Activated CD8-positive, alpha-beta memory T cell treated with anti-CD3 and anti-CD28 coated beads, Interleukin-2, amount 50 U/mL, for 24 hours (primary cell): ENCODE results near the gene VCAN.

Experiments used
- DNase-seq: peaks from one replicate; pipeline ENCODE4 v3.0.0-alpha.2; 2020; ENCODE audit errors: extremely low read depth

VCAN gene

DNA sequence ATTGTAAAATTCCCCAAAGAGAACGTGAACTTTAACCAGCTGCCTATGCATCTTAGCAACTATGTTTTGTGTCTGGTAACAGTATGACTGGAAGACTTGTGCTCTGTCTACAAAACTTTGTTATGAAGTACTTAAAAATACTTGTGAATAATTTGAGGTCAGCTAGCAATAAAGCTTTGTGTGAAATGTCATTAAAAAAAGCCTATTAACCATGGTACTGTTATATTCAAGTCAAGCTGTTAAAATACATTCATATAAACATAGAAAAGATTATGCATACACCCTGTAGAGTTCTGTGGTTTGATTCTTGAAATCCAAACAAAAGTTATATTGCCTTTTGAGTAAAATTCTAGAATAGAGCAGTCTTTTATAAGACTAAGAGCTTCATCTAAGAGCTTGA, 60.1 kb downstream of the VCAN start:
- no peak for DNase-seq

DNA sequence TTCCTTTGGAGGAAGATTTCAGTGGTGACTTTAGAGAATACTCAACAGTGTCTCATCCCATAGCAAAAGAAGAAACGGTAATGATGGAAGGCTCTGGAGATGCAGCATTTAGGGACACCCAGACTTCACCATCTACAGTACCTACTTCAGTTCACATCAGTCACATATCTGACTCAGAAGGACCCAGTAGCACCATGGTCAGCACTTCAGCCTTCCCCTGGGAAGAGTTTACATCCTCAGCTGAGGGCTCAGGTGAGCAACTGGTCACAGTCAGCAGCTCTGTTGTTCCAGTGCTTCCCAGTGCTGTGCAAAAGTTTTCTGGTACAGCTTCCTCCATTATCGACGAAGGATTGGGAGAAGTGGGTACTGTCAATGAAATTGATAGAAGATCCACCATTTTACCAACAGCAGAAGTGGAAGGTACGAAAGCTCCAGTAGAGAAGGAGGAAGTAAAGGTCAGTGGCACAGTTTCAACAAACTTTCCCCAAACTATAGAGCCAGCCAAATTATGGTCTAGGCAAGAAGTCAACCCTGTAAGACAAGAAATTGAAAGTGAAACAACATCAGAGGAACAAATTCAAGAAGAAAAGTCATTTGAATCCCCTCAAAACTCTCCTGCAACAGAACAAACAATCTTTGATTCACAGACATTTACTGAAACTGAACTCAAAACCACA, 67.4 kb downstream of the VCAN start:
- DNase-seq: no peak

DNA sequence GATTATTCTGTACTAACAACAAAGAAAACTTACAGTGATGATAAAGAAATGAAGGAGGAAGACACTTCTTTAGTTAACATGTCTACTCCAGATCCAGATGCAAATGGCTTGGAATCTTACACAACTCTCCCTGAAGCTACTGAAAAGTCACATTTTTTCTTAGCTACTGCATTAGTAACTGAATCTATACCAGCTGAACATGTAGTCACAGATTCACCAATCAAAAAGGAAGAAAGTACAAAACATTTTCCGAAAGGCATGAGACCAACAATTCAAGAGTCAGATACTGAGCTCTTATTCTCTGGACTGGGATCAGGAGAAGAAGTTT, 67.9 kb downstream of the VCAN start:
- no peak for DNase-seq

DNA sequence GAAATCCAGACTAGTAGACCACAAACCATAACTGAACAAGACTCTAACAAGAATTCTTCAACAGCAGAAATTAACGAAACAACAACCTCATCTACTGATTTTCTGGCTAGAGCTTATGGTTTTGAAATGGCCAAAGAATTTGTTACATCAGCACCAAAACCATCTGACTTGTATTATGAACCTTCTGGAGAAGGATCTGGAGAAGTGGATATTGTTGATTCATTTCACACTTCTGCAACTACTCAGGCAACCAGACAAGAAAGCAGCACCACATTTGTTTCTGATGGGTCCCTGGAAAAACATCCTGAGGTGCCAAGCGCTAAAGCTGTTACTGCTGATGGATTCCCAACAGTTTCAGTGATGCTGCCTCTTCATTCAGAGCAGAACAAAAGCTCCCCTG, 68.6 kb downstream of the VCAN start:
- no peak for DNase-seq

DNA sequence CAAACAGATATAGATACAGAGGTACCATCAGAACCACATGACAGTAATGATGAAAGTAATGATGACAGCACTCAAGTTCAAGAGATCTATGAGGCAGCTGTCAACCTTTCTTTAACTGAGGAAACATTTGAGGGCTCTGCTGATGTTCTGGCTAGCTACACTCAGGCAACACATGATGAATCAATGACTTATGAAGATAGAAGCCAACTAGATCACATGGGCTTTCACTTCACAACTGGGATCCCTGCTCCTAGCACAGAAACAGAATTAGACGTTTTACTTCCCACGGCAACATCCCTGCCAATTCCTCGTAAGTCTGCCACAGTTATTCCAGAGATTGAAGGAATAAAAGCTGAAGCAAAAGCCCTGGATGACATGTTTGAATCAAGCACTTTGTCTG, 69.2 kb downstream of the VCAN start:
- DNase-seq: no peak

DNA sequence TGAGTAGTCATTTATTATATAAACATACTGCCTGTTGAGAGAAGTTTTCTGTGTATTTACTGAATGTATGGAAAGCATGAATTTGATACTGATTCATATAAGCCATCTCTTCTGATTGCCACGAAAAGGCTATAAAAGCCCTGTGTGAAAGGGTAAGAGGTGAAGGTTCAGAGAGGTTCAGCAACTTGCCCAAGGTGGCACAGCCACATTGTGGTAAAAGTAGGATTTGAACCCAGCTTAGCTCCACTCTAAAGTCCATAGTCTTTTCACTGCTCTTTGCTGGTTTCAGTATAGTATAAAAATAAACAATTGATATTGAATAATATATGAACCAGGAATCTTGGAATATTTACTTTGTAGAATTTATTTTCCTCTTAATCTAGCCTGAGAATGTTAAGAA, 71.3 kb downstream of the VCAN start:
- no peak for DNase-seq

DNA sequence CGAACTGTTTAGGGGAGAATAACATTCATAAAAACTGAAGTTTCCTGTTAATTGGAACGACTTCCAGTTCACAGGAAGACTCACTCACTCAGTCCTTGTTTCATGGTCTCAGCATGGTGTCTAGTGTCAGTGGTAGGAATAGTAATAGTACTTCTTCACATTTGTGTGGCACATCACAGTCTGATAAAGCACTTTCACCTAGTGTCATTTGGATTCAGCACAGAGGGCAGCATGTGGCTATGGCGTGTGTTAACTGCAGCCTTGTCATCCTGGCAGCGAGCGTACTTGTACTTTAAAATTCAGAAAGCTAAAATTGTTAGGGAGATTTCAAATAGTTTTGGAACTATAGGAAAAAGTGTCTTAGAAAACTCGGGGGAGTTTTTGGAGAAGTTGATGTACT, 72.4 kb downstream of the VCAN start:
- DNase-seq: no peak

DNA sequence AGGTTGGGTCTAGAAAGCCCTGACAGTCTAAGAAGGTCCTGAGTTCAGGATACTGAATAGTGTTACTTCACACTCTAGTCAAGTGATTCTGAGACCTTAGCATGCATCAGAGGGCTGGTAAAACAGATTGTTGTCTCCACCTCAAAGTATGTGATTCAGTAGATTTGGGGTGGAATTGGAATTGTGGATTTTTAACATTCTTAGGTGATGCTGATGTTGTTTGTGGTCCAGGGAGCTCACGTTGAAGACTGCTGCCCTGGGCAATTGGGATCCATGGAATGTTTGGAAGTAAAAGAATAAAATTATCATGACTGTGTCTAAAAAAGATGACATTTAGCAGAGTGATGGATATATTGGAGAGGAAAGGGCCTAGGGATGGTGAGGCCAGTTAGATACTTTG, 75.6 kb downstream of the VCAN start:
- DNase-seq: no peak

DNA sequence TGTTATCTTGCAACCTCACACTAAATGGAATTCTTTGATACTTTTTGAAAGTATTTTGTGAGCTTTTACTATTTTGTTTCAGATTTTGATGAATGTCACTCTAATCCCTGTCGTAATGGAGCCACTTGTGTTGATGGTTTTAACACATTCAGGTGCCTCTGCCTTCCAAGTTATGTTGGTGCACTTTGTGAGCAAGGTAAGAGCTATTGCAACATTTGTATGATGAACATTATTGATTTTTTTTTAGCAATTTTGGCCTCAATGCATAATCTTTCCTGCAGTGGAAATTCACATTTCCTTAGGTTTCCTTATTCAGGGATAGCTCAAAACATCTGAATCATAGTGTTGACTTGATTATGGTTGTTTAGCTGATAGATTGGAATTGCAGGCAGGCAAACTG, 76.3 kb downstream of the VCAN start:
- no peak for DNase-seq

DNA sequence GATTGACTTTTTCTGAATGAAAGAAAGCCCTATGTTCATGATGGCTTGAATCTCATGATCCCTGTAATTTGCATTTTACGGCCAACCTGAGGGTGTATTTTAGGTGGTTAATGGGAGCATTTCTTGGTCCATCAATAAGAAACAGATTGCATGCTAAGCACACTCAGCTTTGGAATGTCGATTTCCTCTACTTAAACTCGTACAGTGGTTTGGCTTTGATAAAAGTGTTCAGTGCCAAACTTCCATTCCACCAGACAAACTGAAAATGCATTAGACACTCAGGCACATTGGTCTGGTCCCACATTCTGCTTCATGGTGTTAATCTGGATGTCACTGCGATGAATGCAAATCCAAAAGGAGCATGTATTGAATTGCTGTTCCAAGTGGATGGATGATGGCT, 77.0 kb downstream of the VCAN start:
- no peak for DNase-seq

DNA sequence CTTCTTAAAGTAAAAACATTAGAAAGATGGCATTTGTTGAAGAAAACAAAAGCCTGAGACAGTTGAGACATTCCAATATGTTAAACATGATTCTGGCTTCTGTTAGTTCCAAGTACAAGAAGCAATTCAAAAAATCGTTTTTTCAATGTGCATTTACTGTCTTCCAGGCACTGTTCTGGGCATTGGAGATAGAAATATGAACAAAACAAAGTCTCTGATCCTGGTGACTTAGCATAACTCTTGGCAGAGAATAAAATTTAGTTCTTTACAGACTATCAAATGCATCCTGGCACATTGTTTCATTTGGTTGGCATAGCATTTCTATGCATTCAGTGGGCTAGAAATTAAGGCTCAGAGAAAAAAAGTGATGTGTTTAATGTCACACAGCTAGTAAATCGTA, 77.5 kb downstream of the VCAN start:
- DNase-seq: no peak

DNA sequence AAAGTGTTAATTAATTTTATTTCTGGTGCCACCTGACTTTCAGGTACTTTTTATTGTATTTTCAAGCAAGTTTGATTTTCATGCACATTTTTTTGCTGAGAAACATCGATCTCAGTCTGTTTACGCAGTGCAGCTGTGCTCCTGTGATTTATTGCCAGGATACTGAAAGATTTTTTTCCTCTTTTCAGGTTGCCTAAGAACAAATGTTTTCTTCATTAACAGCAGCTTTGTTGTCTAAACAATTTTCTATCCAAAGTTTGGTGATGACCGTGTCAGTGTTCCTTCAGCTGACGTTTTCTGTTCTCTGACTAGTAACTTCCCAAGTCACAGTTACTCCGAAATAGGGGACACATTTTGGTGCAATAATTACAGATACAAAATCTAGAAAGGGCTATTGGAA, 78.1 kb downstream of the VCAN start:
- DNase-seq: no peak

DNA sequence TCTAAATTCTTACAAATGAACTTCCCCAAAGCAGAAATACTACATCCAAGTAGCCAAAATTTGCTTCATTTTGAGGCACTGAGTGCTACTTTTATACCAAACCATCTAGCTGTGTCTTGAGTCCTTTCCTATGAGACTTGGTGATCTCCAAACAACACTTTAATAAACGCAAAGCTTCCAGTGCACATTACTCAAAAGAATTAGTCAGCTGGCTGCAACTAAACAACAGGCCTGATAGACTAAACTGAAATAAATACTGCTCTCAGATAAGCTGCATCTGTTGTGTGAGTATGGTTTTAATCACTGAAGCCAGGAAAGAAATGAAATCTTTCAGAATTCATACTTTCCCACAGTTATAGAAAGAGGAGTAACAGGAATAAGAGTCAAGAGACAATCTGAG, 80.3 kb downstream of the VCAN start:
- no peak for DNase-seq

DNA sequence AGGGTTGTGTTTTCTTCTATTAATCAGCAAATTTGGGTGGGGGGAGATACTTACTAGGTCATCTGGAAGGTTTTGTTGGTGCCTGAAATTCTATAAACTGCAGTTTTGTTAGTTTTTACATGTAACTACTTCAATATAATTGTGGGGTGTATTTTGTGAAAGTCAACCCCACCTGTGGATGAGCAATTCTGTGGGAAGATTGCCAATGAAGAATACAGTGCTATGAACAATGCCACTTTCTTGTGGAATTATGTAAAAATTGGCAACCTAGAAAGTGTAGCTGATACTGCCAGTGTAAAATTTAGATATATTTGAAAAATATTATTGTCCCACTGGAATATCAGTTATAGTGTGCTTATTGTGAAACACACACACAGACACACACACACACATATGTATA, 80.7 kb downstream of the VCAN start:
- DNase-seq: no peak

DNA sequence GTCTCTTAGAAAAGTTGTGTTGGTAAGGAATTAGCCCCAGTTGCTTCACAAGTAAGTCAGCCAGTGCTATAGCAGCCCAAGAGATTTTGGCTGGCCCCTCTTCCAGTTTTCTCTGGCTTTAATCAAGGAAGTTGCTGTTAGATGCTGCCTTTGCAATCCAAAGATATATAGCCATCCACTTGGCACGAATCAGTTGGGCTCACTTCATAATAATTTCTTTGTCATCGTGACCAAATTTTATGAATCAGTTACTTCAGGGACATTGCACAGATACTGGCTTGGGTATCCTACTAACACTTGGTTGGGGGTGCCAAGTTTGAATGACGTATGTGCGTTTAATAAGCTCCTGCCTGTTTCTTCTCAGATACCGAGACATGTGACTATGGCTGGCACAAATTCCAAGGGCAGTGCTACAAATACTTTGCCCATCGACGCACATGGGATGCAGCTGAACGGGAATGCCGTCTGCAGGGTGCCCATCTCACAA, 81.5 kb downstream of the VCAN start:
- no peak for DNase-seq

DNA sequence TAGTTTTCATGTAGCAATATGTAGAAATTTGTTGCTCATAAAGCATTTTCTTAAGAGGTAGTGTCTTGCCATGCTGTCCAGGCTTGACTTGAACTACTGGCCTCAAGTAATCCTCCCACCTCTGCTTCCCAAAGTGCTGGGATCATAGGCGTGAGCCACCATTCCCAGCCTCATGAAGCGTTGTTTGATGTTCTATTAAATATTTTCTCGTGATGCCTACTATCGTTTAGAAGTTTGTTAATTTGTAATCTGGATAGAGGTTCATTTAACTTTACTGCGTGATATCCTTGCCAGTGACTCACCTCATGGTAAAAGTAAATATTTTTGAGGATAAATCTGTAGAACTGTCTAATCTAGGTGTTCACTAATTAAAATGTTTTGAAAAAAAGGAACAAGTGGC, 82.6 kb downstream of the VCAN start:
- DNase-seq: no peak

DNA sequence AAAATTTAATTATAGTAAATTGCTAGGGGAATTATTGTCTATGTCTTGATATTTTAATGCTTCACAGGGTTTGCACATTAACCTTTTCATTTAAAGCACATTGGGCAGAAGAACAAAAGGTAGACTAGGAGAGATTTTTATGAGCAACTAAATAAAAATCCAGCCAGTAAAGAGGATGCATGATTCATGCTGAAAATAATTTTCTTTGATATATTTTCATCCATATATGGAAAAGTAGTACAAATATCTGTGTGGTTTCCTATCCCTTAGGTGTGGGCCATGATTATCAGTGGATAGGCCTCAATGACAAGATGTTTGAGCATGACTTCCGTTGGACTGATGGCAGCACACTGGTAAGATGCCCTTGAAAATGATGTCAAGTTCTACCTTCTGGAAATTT, 83.1 kb downstream of the VCAN start:
- no peak for DNase-seq

DNA sequence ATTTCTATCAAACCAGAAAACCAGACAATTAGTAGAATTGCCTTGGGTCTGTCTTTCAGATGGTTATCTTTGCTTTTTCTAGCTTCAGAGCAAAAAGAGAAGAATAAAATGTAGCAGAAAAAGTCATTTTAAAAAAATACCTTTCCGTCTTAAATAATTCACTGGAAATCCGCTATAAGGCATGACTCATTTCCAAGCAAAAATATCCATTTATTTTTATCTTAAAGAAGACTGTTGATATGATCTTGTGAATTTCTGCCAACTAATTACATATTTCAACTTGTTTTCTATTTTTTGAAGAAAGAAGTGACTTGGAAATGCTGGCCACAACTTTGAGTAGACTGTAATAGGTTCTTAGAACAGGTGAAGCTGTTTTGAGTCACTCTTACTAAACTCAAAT, 83.7 kb downstream of the VCAN start:
- DNase-seq: no peak

DNA sequence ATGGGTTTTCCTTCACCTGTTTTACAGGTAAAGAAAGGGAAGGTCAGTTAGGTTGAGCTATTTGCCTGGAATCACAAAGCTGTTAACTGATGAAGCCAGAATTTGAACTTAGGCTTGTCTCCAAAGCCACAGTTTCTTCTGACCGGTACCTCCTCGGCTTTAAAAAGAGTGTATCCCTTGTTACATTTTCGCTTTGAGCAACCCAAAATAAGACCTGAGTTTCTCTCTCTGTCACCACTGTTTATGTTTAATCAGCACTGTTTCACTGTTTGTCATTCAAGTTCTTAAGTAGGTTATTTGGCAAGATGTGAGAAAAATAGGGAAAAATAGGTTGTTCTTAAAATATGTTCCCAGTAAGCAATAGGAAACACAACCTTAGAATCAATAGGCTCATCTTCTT, 84.6 kb downstream of the VCAN start:
- no peak for DNase-seq

DNA sequence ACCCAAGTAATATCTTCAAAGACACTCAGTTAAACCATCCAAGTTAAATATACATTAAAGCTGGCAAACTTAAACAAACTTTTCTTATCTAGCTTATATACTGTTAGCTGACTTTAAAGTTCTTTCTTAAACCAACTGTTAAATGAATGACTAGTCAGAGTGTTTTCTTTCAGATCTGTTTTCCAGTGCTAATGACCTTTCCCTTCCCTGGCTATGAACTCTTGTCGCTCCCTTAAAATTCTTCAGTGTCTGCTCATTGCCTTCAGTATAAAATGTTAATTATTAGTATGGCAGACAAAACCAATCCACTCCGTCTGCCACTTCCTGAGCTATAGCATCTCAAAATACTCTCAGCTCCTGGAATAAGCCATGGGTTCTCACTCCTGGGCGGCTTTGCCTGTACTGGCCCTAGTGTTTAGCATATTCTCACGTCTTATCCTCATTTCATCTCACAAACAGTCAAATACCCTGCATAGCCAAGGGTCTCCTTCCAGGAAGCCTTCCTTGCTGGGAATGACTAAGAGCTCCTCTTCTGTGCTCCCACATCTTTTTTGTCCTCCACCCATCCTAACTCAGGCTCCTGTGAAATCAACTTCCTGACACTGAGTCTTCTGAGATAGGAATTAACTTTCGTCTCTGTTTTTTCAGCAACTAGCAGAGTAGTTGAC, 87.7 kb downstream of the VCAN start:
- no peak for DNase-seq

DNA sequence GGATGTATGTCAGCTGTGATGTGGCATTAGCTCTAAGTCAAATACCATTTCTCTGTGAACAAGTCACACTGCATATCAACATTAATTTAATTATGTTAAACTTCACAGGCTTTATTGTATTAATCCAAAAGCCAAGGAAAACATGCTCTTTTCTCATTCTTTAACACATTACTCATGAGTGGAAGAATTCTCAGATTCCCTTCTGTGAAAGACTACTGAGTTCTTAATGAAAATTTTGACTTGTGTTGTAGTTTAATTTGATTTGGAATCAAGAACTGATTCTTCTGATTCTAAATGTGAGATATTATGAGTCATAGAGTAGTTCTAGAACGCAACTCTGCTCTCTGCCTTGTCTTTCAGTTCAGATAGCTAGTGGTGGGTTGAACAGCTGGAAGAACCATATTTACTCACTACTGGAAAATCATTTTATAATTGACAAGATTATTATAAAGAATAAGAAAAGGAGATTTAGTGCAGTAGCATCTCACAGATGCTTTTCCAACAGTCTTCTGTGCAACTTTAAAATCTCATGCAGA, 90.6 kb downstream of the VCAN start:
- DNase-seq: no peak

DNA sequence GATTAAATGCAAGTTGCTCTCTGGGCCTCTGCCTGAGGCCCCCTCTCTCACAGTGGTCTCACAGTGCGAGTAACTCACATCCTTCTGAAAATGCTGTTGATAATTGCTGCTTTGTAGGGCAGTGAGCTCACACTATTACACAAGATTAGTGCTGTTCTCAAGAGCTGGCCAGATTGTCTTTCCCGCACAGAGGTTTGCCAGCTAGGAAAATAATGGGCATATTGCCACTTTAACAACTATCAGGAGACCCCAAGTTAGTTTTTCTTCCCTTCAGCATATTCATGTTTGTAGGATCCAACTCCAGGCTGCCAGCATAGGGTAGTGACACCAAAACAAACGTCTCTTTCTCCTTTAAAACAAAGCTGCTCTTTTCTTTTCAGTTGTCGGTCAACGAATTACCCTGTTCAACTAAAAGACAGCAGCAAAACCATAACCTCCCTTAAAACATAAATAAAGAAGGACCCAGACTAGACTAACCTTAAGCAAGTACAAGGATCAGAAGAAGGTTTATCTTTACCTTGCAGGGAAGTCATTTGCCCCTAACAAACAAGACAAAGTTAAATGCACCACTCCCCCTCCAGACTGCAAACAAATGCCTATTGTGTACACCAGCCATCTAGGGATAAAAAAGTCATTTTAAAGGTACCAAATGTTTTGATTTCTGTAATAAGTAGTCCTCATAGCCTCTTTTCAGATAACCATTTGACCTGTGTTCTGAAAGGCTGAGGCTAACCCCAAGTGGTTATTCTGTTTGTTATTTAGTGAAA, 91.4 kb downstream of the VCAN start:
- DNase-seq: no peak

DNA sequence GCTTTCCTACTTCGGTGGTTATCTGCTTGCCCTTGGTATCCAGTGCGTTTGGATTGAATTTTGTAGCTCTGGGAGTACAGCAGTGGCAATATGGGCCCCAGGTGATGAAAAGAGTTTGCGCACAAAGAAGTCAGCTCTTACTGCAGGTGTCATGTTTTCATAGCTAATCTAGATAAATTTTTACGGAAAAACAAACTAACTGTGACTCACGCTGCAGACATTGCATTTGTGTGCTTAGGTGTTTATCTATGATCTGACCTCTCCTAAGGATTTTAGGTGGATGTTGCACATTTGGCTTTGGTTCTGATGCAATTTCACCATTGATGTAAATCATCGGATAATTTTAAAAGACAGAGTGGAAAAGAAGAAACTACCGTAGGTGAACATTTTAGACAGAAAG, 92.1 kb downstream of the VCAN start:
- DNase-seq: no peak
